LNCAP (cell line): Measurements from ENCODE around the gene SRP54.

ENCODE experiments used
- CTCF ChIP-seq: fragments of 450-650 bp; IDR thresholded peaks from 2 replicates; pipeline ENCODE4 v1.5.1; 2017; ENCODE audit warnings: mild to moderate bottlenecking

SRP54 gene

GRCh38 chr14:34951286-34951685 is 31.5 kb upstream of the SRP54 start:
- TF ChIP-seq CTCF, result no peak

GRCh38 chr14:34956931-34957330 is 25.9 kb upstream of the SRP54 start:
- no peak for TF ChIP-seq CTCF

GRCh38 chr14:34957771-34958286 is 25.0 kb upstream of the SRP54 start:
- no peak for TF ChIP-seq CTCF

GRCh38 chr14:34964977-34965764 is 17.6 kb upstream of the SRP54 start:
- no peak for TF ChIP-seq CTCF

GRCh38 chr14:34965912-34966311 is 16.9 kb upstream of the SRP54 start:
- no peak for TF ChIP-seq CTCF

- TF ChIP-seq CTCF, result no peak
Measured at GRCh38 chr14:34966413-34966812, 16.4 kb upstream of the SRP54 start.

GRCh38 chr14:34970665-34971064 is 12.1 kb upstream of the SRP54 start:
- no peak for TF ChIP-seq CTCF
